HG03039 (cell line): ENCODE results near the gene MED16.

Experiments used
- ATAC-seq: cut with Tn5 transposase; IDR thresholded peaks from one replicate; pipeline ENCODE4 v1.9.1; 2021; ENCODE audit warnings: mild to moderate bottlenecking, moderate library complexity; ENCODE audit not compliant: unreplicated experiment

Gene MED16

GRCh38 chr19:912181-913079 is 19.4 kb upstream of the MED16 start:
- no peak for ATAC-seq

- no peak for ATAC-seq
Observed at GRCh38 chr19:911197-912033, 18.4 kb upstream of the MED16 start.

DNA sequence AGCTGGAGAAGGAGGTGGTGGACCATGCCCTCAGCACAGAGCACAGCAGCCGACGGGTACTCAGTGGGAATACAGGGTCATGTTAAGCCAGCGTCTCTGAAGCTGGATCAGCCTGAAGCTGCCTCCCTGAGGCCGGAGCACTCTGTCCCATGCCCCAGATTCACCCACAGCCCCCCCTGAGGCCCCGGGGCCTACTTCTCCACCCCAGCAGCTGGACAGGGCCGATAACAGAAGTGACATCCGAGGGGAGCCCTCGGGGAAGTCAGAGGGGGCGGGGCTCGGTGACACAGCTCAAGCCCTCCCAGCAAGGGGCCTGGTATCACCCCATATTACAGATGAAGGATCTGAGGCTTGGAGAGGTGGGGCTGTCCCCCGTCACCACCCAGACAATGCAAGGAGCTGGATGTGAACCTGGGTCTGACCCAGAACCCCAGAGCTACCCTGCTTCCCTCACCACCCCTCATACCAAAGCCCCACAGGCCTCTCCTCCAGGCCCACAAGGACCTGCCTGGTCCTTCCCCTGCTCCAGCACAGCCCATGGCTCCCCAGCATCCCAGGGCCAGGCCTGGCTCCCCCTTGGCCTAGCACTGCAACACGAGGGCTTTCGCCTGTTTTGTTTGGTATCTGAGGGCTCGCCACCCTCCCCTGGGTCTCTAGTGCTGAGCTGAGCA is 14.3 kb upstream of the MED16 start:
- ATAC-seq = no peak

GRCh38 chr19:906480-906879 is 13.5 kb upstream of the MED16 start:
- no peak for ATAC-seq

DNA sequence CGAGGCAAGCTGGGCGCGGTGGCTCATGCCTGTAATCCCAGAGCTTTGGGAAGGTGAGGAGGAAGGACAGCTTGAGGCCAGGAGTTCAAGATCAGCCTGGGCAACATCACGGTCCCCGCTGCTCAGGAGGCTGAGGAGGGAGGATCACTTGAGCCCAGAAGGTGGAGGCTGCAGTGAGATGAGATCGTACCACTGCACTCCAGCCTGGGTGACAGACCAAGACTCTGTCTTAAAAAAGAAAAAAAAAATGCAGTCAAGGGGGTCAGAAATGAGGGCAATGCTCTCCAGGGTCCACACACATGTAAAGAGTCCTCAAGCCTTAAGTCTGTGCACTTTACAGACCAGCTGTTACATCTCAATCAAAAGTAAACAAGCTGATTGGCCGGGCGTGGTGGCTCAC is 11.6 kb upstream of the MED16 start:
- ATAC-seq = no peak

DNA sequence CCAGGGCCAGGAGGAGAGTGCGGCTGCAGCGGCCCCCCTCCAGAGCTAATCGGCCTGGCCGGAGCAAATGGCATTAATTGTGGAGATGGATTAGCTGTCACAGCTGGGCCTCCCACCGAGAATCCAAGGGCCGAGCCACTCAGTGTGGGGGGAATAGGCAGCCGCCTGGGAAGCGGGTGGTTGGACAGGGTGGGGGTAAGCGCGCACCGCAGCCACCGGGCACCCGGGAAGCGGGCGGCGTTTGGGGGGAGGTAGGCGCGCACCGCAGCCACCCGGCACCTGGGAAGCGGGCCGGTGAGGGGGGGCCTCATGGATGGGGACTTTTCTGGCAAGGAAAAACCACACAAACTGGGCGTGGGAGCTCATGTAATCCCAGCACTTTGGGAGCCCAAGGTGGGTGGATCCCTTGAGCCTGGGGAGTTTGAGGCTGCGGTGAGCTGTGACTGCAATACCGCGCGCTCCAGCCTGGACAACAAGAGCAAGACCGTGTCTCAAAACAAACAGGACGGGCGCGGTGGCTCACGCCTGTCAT is 10.3 kb upstream of the MED16 start:
- no peak for ATAC-seq

- no peak for ATAC-seq
Observed at GRCh38 chr19:902446-903226, 9.6 kb upstream of the MED16 start.

DNA sequence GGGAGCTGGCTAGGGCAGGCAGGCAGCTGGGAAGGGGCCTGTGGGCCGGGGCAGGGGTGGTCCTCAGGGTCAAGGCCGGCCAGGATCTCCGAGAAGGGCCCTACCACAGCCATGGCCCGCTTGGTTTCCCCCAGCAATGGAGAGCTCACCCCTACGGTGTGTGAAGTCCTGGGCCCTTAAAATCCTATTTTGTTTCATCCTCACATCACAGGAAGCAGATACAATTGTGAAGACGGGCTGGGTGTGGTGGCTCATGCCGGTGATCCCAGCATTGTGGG is 9.0 kb upstream of the MED16 start:
- no peak for ATAC-seq

DNA sequence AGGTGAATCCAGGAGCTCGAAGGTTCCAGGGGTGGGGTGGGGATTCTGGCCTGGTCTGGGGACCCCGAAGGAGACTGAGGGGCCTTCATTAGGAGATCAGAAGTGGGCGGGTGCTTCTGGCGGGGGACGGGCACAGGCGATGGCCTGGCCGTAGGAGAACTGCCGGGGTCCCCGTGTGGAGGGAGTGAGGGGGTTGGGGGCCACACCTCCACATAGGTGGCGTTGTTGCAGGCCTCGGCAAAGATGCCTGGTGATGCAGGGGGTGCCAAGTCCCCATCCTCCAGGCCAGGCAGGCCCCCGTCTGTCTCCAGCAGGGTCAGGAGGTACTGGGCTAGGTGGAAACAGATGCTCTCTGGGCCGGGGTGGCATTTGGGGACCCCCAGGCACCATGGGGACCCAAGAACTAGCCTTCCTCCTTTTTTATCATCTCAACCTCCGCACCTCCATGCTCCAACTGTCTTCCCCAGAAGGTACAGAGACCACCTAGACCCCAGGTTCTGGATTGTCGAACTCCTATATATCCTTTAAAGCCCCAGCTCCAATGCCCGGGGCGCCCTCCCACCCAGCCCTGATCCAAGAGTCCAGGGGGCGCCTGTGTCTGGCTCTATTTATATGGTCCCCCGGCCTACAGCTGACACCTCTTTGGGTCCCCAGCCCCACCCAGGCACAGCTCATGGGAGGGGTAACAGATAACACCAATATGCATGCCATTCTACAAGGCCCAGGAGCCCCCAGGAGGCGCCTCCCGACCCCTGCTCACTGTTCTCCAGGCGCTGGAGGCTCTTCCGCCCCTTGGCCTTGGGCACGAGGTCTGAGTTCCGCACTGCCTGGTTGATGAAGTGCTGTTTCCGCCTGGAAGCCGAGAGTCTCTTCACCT is 8.5 kb upstream of the MED16 start:
- ATAC-seq = no peak

DNA sequence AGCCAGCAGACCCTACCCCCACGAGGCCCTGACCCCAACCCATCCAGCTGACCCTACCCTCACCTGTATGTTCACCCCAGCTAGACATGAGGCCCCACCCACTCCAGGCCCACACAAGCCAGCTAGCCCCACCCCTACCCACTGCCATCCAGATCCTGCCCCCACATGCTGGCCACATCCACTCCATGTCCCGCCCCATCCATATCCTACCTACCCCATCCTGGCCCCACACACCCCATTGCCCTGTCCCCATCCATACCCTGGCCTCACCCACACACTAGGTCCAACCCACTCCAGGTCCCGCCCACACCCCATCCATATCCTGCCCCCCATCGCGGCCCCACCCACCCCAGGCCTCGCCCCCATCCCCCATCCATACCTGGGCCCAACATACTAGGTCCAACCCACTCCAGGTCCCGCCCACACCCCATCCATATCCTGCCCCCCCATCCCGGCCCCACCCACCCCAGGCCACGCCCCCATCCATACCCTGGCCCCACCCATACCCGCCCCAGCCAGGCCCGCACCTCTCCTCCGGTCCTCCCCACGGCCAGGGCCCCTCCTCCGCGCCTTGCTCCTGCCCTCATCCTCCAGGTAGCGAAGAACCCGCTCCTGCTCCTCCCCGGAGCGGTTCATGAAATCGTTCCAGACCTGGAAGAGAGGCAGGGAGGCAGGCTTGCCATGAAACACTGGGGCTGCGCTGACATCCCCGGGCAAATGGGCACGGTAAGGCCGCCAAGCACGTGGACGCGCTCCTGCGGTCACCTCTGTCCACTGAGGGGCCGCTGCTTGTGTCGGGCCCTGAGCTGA is 7.5 kb upstream of the MED16 start:
- ATAC-seq = no peak

GRCh38 chr19:900043-900301 is 7.0 kb upstream of the MED16 start:
- no peak for ATAC-seq

- ATAC-seq = no peak
Observed at GRCh38 chr19:899336-900042, 6.5 kb upstream of the MED16 start.

DNA sequence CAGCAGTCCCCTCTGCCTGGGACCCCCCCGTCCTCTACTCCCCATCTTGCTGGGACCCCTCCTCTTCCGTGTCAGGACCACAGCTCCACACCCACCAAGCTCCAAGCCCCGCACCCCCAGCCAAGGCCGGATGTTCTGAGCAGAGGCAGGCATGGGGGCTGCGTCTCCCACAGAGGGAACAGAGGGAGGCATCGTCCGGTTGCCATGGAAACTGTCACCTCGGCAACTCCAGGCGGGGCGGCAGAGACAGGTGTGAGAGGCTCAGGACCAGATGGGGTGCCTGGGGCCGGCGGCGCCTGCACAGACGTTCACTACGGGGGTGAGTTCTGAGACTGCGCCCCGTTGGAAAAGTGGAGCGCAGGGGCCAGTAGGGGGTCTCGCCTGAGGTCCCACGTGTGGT is 5.7 kb upstream of the MED16 start:
- no peak for ATAC-seq

DNA sequence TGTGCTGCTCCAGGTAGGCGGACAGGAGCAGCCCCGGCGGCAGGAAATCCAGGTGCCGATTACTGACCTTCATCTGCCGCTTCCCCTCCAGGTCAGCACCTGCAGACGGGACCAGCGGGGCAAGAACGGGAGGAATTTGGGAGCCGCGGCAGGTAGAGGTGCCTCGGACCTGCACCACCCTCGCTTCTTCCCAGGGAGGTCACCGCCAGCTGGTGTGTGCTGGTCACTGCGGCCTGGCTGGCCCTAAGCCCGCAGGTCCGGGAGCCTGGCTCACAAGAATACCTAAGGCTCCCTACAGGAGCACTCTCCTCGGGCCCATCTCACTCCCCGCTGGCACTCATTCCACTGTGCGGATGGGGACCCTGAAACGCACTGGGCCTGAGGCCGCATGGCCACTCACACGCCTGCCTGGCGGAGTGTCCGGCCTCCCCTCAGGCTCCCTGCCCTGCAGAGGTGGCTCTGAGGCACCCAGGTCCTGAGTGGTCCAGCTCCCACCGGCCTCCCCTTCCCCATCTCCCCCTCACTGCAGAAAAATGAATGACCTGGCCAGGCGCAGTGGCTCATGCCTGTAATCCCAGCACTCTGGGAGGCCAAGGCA is 4.6 kb upstream of the MED16 start:
- ATAC-seq = no peak

- ATAC-seq = no peak
Observed at GRCh38 chr19:896999-897398, 4.0 kb upstream of the MED16 start.

DNA sequence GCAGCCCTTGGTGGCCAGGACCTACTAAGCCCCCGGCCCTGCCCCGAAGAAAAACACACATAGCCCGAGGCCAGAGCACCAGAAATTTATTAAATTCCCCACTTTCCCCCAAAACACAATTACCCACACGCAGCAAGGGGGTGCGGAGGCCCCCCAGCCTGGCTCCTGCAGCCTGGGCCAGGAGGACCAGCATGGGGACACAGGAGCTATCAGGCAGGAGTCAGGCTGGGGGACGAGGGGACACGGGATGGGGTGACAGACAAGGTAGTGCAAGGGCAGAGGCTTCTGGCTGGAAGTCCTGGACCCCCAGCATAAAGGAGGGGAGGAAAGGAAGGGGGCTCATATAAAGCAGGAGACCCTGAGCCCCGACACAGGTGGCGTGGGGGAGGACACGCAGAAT is 3.4 kb upstream of the MED16 start:
- no peak for ATAC-seq

DNA sequence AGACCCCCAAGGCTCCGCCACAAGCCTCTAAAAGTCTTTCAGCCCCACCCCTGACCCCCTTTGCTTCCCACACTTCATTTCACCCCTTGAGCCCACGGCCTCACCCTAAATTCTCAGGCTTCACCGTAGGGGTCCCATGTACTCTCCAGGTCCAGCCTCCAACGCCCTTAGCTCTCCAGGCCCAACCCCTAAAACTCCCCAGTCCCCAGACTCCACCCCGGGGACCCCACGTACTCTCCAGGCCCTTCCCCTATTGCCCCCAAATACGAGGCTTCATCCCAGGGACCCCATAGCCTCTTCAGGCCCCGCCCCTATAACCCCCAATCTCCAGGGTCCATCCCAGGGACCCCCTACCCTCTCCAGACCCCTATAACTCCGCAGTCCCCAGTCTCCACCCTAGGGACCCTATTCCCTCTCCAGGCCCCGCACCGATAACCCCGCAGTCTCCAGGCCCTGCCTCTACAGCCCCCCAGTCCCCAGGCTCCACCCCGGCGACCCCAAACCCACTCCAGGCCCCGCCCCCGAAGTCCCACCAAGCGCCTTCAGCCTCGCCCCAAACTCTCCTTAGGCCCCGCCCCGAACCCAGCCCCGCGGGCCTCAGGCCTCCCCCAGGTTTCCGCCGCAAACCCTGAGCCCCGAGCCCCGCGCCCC is 619 bp downstream of the MED16 start:
- ATAC-seq = no peak
